Measurements from ENCODE around the gene CDK15. TPM values are rescaled to one million over a fixed set of nuclear protein-coding genes. Genes with fewer than 3 reads are reported as not detected.

The CDK15 gene
- polyA plus RNA-seq, 1 experiment = 18.6 TPM

GRCh38 chr2:201911372-201911771 lies 105.0 kb downstream of the CDK15 start:
- no peak overlapping the region for H3K27ac ChIP-seq (ENCODE audit: low read depth, low read length)
- POLR2A ChIA-PET = no interaction called here
- no peak overlapping the region for H3K4me3 ChIP-seq (ENCODE audit: low read depth, low read length)
- H3K27me3 ChIP-seq (ENCODE audit: control insufficient read depth, insufficient read depth, low read length) = no peaks in the 10 kb centered on the region
- H3K9me3 ChIP-seq (ENCODE audit: control insufficient read depth, insufficient read depth, low read length) = no peaks in the 10 kb centered on the region
- no peak for DNase-seq (ENCODE audit: low read depth, low spot score)
- CTCF ChIA-PET = no interaction called here
- TF ChIP-seq CTCF (IDR thresholded peaks at IDR 0.05; ENCODE audit: low read depth, low read length) = no peak

- CTCF ChIA-PET = no interaction called here
- no peak for DNase-seq (ENCODE audit: low read depth, low spot score)
Measured at GRCh38 chr2:201913201-201913600, 106.9 kb downstream of the CDK15 start.

GRCh38 chr2:201915446-201915845 lies 109.1 kb downstream of the CDK15 start:
- no peak for TF ChIP-seq CTCF (IDR thresholded peaks at IDR 0.05; ENCODE audit: low read depth, low read length)
- no peak for DNase-seq (ENCODE audit: low read depth, low spot score)
- ChIA-PET CTCF (no interaction called here), POLR2A (no interaction called here)
- H3K27me3 ChIP-seq (ENCODE audit: control insufficient read depth, insufficient read depth, low read length) = no peaks in the 10 kb centered on the region
- no peak overlapping the region for H3K27ac ChIP-seq (ENCODE audit: low read depth, low read length)
- no peaks in the 10 kb centered on the region for H3K9me3 ChIP-seq (ENCODE audit: control insufficient read depth, insufficient read depth, low read length)
- no peak overlapping the region for H3K4me3 ChIP-seq (ENCODE audit: low read depth, low read length)

More at GRCh38 chr2:201913201-201913600, 106.9 kb downstream of the CDK15 start:
- no peak for TF ChIP-seq CTCF (IDR thresholded peaks at IDR 0.05; ENCODE audit: low read depth, low read length)
- POLR2A ChIA-PET = interaction anchor here (0.6 to 1.2 kb wide), 2 partner anchors 88 to 214 kb away, joined by 4 read pairs; no protein-coding TSS in a partner anchor
- Histone ChIP-seq H3K9me3 (ENCODE audit: control insufficient read depth, insufficient read depth, low read length) (no peaks in the 10 kb centered on the region), H3K27ac (ENCODE audit: low read depth, low read length) (no peak overlapping the region), H3K4me3 (ENCODE audit: low read depth, low read length) (no peak overlapping the region), H3K27me3 (ENCODE audit: control insufficient read depth, insufficient read depth, low read length) (no peaks in the 10 kb centered on the region)

GRCh38 chr2:201916565-201916964 lies 110.2 kb downstream of the CDK15 start:
- Histone ChIP-seq H3K4me3 (ENCODE audit: low read depth, low read length) (no peak overlapping the region), H3K27me3 (ENCODE audit: control insufficient read depth, insufficient read depth, low read length) (no peaks in the 10 kb centered on the region), H3K9me3 (ENCODE audit: control insufficient read depth, insufficient read depth, low read length) (no peaks in the 10 kb centered on the region), H3K27ac (ENCODE audit: low read depth, low read length) (no peak overlapping the region)
- ChIA-PET POLR2A (no interaction called here), CTCF (no interaction called here)
- no peak for TF ChIP-seq CTCF (IDR thresholded peaks at IDR 0.05; ENCODE audit: low read depth, low read length)
- DNase-seq (ENCODE audit: low read depth, low spot score) = no peak

- no peak for TF ChIP-seq CTCF (IDR thresholded peaks at IDR 0.05; ENCODE audit: low read depth, low read length)
- CTCF ChIA-PET = interaction anchor here (0.5 kb wide), 1 partner anchor 9 kb away, joined by 4 read pairs; no protein-coding TSS in a partner anchor
- no peaks in the 10 kb centered on the region for H3K27me3 ChIP-seq (ENCODE audit: control insufficient read depth, insufficient read depth, low read length)
Measured at GRCh38 chr2:201918616-201919307, 112.4 kb downstream of the CDK15 start.

More at GRCh38 chr2:201918616-201919307, 112.4 kb downstream of the CDK15 start:
- Histone ChIP-seq H3K9me3 (ENCODE audit: control insufficient read depth, insufficient read depth, low read length) (no peaks in the 10 kb centered on the region), H3K27ac (ENCODE audit: low read depth, low read length) (no peak overlapping the region), H3K4me3 (ENCODE audit: low read depth, low read length) (no peak overlapping the region)
- DNase-seq (ENCODE audit: low read depth, low spot score) = no peak
- POLR2A ChIA-PET = no interaction called here
